Globus pallidus (tissue), 1 donor: Measurements from ENCODE around the gene KLF13.

Experiments
- DNase-seq: peaks from one replicate; pipeline ENCODE4 v3.0.0-alpha.2; 2015; ENCODE audit warnings: low spot score

KLF13 gene

GRCh38 chr15:31383139-31383538 lies 56.5 kb downstream of the KLF13 start:
- DNase-seq = no peak

DNA sequence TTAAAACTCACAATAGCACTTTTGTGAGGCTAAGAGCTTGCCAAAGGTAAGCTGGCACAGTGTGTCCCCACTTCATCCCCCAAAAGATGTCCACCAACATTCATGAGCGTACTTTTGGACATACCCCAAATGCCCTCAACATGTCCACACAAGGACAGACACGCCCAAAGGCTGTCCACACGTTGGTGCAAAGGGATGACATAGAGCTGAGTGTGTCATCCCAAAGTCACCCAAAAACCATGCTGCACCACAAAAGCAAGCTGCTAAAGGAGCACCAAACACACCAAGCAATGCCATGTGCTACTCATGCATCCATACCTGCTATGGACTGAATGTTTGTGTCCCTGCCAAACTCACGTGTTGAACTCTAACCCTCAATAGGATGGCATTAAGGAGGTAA lies 57.9 kb downstream of the KLF13 start:
- DNase-seq = no peak

DNA sequence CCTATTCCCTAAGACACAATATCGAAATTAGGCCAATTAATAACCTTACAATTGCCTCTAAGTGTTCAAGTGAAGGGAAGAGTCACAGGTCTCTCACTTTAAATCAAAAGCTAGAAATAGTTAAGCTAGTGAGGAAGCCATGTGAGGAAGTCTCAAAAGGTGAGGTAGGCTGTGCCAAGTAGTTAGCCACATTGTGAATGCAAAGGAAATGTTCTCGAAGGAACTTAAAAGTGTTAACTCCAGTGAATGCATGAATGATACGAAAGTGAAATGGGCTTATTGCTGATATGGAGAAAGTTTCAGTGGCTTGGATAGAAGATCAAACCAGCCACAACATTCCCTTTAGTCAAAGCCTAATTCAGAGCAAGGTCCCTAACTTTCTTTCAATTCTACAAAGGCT lies 59.1 kb downstream of the KLF13 start:
- DNase-seq = no peak

GRCh38 chr15:31387092-31387478 lies 60.5 kb downstream of the KLF13 start:
- no peak for DNase-seq

- peak; percentile 31 for DNase-seq
Measured at GRCh38 chr15:31387479-31388118, 61.0 kb downstream of the KLF13 start.

GRCh38 chr15:31389576-31389975 lies 62.9 kb downstream of the KLF13 start:
- no peak for DNase-seq

DNA sequence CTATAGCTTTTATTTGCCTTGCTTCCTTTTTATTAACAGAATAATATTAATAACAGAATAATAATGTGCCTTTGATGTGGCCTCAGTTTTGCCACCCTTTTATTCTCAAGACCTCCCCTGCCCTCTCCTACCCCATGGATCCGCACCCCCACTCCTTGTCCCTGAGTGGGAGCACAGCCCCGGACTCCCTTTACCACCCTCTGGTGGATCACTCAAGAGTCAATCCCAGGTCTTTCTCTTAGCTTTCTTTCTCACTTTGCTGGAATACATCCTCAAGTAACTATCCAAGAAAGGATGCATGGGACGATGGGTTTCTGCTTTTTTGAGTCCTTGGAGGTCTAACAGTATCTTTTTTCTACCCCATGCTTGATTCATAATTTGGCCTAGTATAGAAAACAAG lies 63.4 kb downstream of the KLF13 start:
- no peak for DNase-seq

DNA sequence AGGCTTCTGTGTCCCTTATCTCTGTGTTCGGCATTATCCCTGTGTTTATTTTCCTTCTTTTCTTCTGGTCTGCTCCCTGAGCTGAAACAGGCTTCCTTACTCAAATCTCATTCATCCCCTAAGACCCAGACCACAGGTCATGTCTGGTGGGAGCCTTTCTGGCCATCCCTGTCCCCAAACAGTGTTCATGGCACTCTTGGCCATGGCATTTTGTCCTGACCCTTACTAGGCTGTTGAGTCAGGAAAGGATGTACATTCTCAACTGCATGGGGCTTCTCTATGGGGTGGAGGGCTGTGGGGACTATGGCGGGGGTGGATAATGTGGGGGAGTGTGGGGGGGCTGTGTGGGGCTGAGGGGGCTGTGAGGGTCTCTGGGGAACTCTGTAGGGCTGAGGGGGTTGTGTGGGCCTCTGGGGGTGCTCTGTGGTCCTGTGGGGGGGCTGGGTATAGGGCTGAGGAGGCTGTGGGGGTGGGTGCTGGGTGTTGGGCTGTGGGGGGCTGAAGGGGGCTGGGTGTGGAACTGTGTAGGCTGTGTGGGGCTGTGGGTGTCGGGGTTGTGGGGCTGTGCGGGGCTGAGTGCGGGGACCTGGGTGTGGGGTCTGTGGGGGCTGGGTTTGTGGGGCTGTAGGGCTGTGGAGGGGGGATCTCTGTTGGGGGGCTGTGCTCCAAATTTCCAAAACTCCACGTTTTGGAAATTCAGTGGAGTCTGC lies 64.3 kb downstream of the KLF13 start:
- DNase-seq = no peak

- peak; percentile 41 for DNase-seq
Measured at GRCh38 chr15:31391687-31392671, 65.3 kb downstream of the KLF13 start.

DNA sequence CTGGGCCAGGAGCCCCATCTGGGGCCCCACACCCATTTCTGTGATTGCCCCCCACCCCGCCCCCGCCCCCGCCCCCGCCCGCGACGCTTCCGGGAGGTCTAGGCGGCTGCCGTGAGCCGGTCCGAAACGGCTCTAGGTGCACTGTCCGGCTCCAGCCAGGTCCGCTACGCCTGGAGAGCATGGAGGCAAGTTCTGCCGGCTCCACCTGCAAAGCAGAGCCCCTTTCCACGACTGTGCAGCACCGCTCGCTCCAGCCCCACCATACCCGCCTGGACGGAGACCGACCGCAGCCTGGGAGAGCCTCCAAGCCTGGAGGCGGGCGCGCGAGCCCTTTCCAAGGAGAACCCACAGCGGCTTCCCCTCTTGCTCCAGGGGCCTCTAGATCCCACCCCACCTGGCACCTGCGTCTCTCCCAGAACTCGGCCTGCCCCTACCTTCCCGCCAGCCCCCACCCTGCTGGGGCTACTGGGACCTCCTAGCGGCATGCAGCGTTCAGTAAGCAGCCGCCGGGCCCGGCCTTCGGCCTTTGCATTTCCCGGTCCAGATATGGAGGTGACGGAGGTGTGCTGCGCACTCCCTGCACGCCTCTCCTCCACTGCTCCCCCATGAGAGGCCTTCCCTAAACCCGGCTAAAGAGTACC lies 66.2 kb downstream of the KLF13 start:
- no peak for DNase-seq

DNA sequence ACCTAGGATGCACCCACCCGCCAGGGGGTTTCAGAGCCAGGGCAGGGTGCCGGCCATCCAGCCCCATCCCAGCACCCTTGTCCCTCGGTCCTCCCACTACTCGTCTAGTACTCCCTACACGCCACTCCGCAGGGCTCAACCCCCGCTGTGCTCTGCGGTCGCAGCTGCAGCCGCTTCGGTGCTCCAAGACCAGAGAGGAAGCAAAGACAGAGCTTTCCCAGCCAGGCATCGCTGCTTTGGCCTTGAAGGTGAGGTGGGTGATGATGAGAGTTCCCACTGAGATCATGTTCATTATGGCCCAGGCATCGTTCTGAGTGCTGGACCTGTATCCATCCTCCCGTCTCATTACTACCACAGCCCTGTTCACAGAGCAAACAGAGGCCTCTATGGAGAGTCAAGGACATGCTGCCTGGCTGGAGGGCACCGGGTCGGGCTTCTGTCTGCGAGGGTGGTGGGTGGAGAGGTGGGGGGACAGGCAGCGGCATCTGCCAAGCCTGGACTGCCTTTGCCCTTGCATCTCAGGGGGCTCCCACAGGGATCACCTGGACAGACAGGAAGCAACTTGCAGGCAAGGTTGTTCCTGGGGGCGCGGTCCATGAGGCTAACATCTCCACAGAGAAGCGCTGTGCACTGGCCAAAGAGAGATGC lies 66.9 kb downstream of the KLF13 start:
- DNase-seq = no peak

DNA sequence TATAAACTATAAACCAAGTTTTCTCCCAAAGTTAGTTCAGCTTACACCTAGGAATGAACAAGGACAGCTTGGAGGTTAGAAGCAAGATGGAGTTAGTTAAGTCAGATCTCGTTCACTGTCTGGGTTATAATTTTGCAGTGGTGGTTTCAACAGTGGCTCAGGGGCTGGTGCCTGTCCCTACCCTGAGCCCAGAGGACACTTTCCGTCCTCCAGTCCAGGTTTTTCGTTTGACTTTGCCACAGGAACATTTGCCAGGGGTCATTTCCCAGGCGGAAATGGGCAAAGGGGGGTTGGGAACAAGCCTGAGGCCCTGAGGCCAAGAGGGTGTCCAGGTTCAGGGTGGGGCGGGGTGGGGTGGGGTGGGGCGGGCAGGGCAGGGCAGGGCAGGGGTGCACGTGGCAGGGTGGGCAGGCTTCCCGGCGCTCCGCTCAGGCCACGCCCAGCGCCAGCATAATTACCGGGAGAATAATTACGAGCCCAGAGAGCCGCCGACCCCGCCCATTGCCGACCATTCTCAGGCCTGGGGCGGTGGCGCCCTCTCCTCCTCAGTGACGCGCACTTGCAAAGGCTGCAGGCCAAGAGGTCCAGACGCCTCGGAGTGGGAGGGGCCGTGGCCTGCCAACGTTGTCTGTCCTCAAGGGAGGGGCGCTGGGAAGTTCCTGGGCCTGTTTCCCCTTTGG lies 70.4 kb downstream of the KLF13 start:
- DNase-seq = peak; percentile 23

GRCh38 chr15:31397851-31398661 lies 71.4 kb downstream of the KLF13 start:
- DNase-seq = no peak

GRCh38 chr15:31398677-31399301 lies 72.2 kb downstream of the KLF13 start:
- DNase-seq = no peak

DNA sequence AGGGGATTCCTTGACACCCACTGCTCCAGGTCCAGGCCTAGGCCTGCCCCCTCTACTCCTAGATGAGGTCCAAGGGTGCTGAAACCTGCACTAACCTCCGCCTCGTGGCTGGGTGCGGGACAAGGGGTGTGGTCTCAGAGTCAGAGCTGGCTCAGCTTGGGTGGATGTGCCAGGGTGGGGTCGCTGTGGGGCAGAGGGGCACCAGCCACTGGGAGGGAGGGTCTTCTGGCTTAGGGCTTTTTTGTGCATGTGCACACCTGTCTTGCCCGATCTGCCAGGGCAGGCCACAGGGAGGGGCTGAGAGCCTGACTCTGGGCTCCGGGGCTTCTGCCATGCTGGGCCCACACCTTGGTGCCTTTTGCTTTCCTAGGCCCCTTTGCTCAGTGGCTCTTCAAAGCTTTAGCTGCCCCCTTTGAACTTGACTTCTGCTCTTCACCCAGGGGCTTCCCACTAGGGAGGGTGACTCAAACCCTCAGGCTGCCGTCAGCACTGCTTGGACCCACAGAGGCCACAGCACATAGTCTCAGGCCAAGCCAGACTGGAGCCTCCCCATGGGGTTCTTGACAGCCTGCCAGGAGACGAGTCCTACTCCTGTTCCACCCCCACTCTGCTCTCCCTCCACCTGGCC lies 73.0 kb downstream of the KLF13 start:
- DNase-seq = no peak

- DNase-seq = no peak
Measured at GRCh38 chr15:31400222-31400927, 73.7 kb downstream of the KLF13 start.

- no peak for DNase-seq
Measured at GRCh38 chr15:31401282-31401681, 74.6 kb downstream of the KLF13 start.

- no peak for DNase-seq
Measured at GRCh38 chr15:31402003-31402402, 75.4 kb downstream of the KLF13 start.
